ENCODE data around the gene COG5. TPM values are rescaled to one million over a fixed set of nuclear protein-coding genes. Genes with fewer than 3 reads are reported as not detected.

The COG5 gene
- total and polyA plus RNA-seq, 9 of the 15 experiments (the other 6 are each of a cell fraction or from before 2014, with no cell fraction given) = 15.3 to 75.1 (median 56.4) TPM

DNA sequence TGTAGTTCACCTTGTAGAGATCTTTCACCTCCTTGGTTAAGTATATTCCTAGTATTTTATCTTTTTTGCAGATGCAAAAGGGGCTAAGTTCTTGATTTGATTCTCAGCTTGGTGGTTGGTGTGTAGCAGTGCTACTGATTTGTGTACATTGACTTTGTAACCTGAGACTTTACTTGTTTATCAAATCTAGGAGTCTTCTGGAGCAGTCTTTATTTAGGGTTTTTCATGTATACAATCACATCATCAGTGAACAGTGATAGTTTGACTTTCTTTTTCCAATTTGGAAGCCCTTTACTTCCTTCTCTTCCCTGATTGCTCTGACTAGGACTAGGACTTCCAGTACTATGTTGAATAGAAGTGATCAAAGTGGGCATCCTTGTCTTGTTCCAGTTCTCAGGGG, 60.0 kb downstream of the COG5 start:
- no peak for FAIRE-seq
- Histone ChIP-seq H3K4me3 (no peak overlapping the region), H3K4me1 (replicated peaks in 1 of 2; ENCODE audit: control insufficient read depth in 2 of 2, insufficient read depth in 2 of 2, low read length in 2 of 2) (peaks cover 4 to 8% of the 10 kb centered on the region in 2 experiments; a peak in 2 of 5 replicates), H3K9me3 (replicated peaks; ENCODE audit: control insufficient read depth, insufficient read depth, low read depth, low read length) (no peaks in the 10 kb centered on the region), H3K36me3 (ENCODE audit: control insufficient read depth, insufficient read depth, low read length) (peaks cover 6% of the 10 kb centered on the region; the same call in 1 of the 3 replicates), H3K9me1 (ENCODE audit: control insufficient read depth, insufficient read depth, low read length) (no peaks in the 10 kb centered on the region), H3K4me2 (ENCODE audit: insufficient read depth, low read length) (no peak overlapping the region), H3K79me2 (ENCODE audit: control insufficient read depth, insufficient read depth, low read length) (peaks cover 2% of the 10 kb centered on the region; the same call in 2 of the 3 replicates), H2AFZ (ENCODE audit: low read depth, low read length) (no peak overlapping the region), H3K27ac (ENCODE audit: extremely low read depth, low read depth, low read length) (no peak overlapping the region), H3K27me3 (ENCODE audit: control insufficient read depth in 2 of 2, insufficient read depth in 2 of 2, low read length in 2 of 2) (no peaks in the 10 kb centered on the region), H4K20me1 (replicated peaks; ENCODE audit: control insufficient read depth, insufficient read depth, low read length) (no peaks in the 10 kb centered on the region), H3K9ac (ENCODE audit: insufficient read depth in 1 of 2, low read depth in 2 of 2, low read length in 2 of 2) (no peak overlapping the region)
- no peak for TF ChIP-seq MLLT1 (IDR thresholded peaks at IDR 0.05)
- TF ChIP-seq, protein P1, sequence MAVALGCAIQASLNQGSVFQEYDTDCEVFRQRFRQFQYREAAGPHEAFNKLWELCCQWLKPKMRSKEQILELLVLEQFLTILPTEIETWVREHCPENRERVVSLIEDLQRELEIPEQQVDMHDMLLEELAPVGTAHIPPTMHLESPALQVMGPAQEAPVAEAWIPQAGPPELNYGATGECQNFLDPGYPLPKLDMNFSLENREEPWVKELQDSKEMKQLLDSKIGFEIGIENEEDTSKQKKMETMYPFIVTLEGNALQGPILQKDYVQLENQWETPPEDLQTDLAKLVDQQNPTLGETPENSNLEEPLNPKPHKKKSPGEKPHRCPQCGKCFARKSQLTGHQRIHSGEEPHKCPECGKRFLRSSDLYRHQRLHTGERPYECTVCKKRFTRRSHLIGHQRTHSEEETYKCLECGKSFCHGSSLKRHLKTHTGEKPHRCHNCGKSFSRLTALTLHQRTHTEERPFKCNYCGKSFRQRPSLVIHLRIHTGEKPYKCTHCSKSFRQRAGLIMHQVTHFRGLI (CRISPR knock-in tag; IDR thresholded peaks at IDR 0.05) = no peak
- no peak for TF ChIP-seq ZNF12 (CRISPR knock-in tag; IDR thresholded peaks at IDR 0.05)
- no peak for TF ChIP-seq ZFPM2 (CRISPR knock-in tag; IDR thresholded peaks at IDR 0.05)
- no peak for TF ChIP-seq PTBP1 (IDR thresholded peaks at IDR 0.05; ENCODE audit: low read depth, low read length)
- no peak for TF ChIP-seq SAFB (IDR thresholded peaks at IDR 0.05; ENCODE audit: borderline replicate concordance, low read depth, low read length)
- ATAC-seq = no peak
- in situ Hi-C loops (cut with MboI) (no loop called here), intact Hi-C loops (cut with micrococcal nuclease) (loop anchor here (5.0 kb wide), 2 partner anchors 121 to 186 kb away; no protein-coding TSS in a partner anchor)
- DNase-seq (ENCODE audit: extremely low read depth in 1 of 4, low spot score in 3 of 4) = no peak
- BruUV-seq (replicated peaks) = no TSS peak
- CTCF ChIA-PET (ENCODE audit: low intra/inter-chr PET ratio) = interaction anchor here (3.3 kb wide), 1 partner anchor 302 kb away, joined by 12 read pairs; no protein-coding TSS in a partner anchor
- POLR2A ChIA-PET = no interaction called here
